Parathyroid adenoma (tissue), 2 donors: ENCODE data around the gene WNT7A.

Experiments
- H2AFZ ChIP-seq: fragments of 300-600 bp; sonication (generic); one replicate; pipeline ENCODE4 v1.7.0; 2017; ENCODE audit warnings: antibody characterized with exemption, mild to moderate bottlenecking
- H3K27ac ChIP-seq: fragments of 300-600 bp; sonication (generic); one replicate; pipeline ENCODE4 v1.7.0; 2017
- H3K27me3 ChIP-seq: fragments of 300-600 bp; sonication (generic); one replicate; pipeline ENCODE4 v1.7.0; 2017; ENCODE audit warnings: low read length; ENCODE audit not compliant: control insufficient read depth, insufficient read depth
- H3K36me3 ChIP-seq: fragments of 300-600 bp; sonication (generic); one replicate; pipeline ENCODE4 v1.7.0; 2017; ENCODE audit warnings: low read length; ENCODE audit not compliant: control insufficient read depth, insufficient read depth
- H3K4me1 ChIP-seq: fragments of 300-600 bp; sonication (generic); one replicate; pipeline ENCODE4 v1.7.0; 2017; ENCODE audit warnings: control low read depth
- H3K4me2 ChIP-seq: fragments of 300-600 bp; sonication (generic); one replicate; pipeline ENCODE4 v1.7.0; 2017; ENCODE audit warnings: low read length
- H3K4me3 ChIP-seq: fragments of 300-600 bp; sonication (generic); one replicate; pipeline ENCODE4 v1.7.0; 2017; ENCODE audit warnings: low read depth, low read length
- H3K79me2 ChIP-seq: fragments of 300-600 bp; sonication (generic); one replicate; pipeline ENCODE4 v1.7.0; 2017; ENCODE audit warnings: control low read depth
- H3K9ac ChIP-seq: fragments of 300-600 bp; sonication (generic); one replicate; pipeline ENCODE4 v1.7.0; 2017; ENCODE audit warnings: mild to moderate bottlenecking
- H3K9me3 ChIP-seq: fragments of 300-600 bp; sonication (generic); one replicate; pipeline ENCODE4 v1.7.0; 2017; ENCODE audit warnings: low read length; ENCODE audit not compliant: control insufficient read depth
- CTCF ChIP-seq: fragments of 300-600 bp; sonication (generic); IDR thresholded peaks from one replicate; pipeline ENCODE4 v1.7.0; 2017; ENCODE audit warnings: antibody characterized with exemption, mild to moderate bottlenecking
- donor health status: primary hyperparathyroidism.

The WNT7A gene

GRCh38 chr3:13885704-13886010, 5.8 kb upstream of the WNT7A start:
- no peak overlapping the region for H3K4me2 ChIP-seq
- no peak overlapping the region for H3K9ac ChIP-seq
- no peak overlapping the region for H3K27ac ChIP-seq
- H3K36me3 ChIP-seq = no peaks in the 10 kb centered on the region
- no peak for TF ChIP-seq CTCF
- H3K79me2 ChIP-seq = no peaks in the 10 kb centered on the region
- no peaks in the 10 kb centered on the region for H3K27me3 ChIP-seq
- no peak overlapping the region for H2AFZ ChIP-seq
- H3K9me3 ChIP-seq = no peaks in the 10 kb centered on the region
- H3K4me1 ChIP-seq = peaks cover 6% of the 10 kb centered on the region
- H3K4me3 ChIP-seq = no peak overlapping the region

GRCh38 chr3:13884851-13885703, 5.2 kb upstream of the WNT7A start:
- no peak overlapping the region for H3K4me3 ChIP-seq
- H3K27me3 ChIP-seq = no peaks in the 10 kb centered on the region
- peak; percentile 90 for TF ChIP-seq CTCF
- H3K9me3 ChIP-seq = no peaks in the 10 kb centered on the region
- H3K9ac ChIP-seq = no peak overlapping the region
- H3K4me2 ChIP-seq = no peak overlapping the region
- no peak overlapping the region for H2AFZ ChIP-seq
- no peaks in the 10 kb centered on the region for H3K79me2 ChIP-seq
- H3K4me1 ChIP-seq = peaks cover 6% of the 10 kb centered on the region
- no peaks in the 10 kb centered on the region for H3K36me3 ChIP-seq
- no peak overlapping the region for H3K27ac ChIP-seq

GRCh38 chr3:13883681-13884080, 3.8 kb upstream of the WNT7A start:
- peaks cover 6% of the 10 kb centered on the region for H3K4me1 ChIP-seq
- H3K27me3 ChIP-seq = no peaks in the 10 kb centered on the region
- H2AFZ ChIP-seq = no peak overlapping the region
- H3K27ac ChIP-seq = no peak overlapping the region
- no peak overlapping the region for H3K9ac ChIP-seq
- H3K79me2 ChIP-seq = no peaks in the 10 kb centered on the region
- no peak overlapping the region for H3K4me3 ChIP-seq
- H3K4me2 ChIP-seq = no peak overlapping the region
- H3K36me3 ChIP-seq = no peaks in the 10 kb centered on the region
- no peaks in the 10 kb centered on the region for H3K9me3 ChIP-seq
- no peak for TF ChIP-seq CTCF

GRCh38 chr3:13882876-13883275, 3.0 kb upstream of the WNT7A start:
- no peak overlapping the region for H3K4me2 ChIP-seq
- TF ChIP-seq CTCF = no peak
- no peaks in the 10 kb centered on the region for H3K27me3 ChIP-seq

More at GRCh38 chr3:13882876-13883275, 3.0 kb upstream of the WNT7A start:
- Histone ChIP-seq H3K9me3 (no peaks in the 10 kb centered on the region), H3K9ac (no peak overlapping the region), H3K79me2 (no peaks in the 10 kb centered on the region), H3K4me3 (no peak overlapping the region), H2AFZ (no peak overlapping the region), H3K4me1 (peaks cover 9% of the 10 kb centered on the region), H3K36me3 (no peaks in the 10 kb centered on the region), H3K27ac (no peak overlapping the region)
